Measurements from ENCODE around the gene EPAS1.
"Not testable (repeated sequence)": the region's sequence is repeated elsewhere in the genome, so short reads cannot be mapped to it uniquely, and the experiment has no call there.

The EPAS1 gene

GRCh38 chr2:46383784-46384456 lies 86.7 kb downstream of the EPAS1 start:
- DNase-seq (ENCODE audit: low read depth): no peak

- no peak for DNase-seq (ENCODE audit: low read depth)
These were observed 87.2 kb downstream of the EPAS1 start for GRCh38 chr2:46384457-46384815.

- peak; percentile 60 for DNase-seq (ENCODE audit: low read depth)
These were observed 88.8 kb downstream of the EPAS1 start for GRCh38 chr2:46385786-46386577.

DNA sequence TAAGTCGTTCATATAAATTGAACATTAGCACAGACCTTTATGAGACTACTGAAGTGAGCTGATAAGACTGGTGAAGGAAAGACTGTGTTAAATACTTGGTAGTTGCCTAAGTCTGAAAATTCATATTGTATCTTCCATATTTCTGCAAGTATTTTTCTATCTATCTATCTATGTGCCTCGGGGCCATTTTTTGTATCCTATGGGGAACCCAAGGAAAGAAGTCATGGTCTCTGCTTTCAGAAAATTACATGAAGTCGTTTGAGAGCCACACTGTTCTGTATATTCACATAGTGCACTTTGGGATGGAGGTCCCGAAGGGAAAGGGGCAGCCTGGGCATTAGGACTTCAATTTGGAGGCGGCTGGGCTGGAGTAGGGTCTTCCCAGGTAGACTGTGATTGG lies 89.6 kb downstream of the EPAS1 start:
- no peak for DNase-seq (ENCODE audit: low read depth)

DNA sequence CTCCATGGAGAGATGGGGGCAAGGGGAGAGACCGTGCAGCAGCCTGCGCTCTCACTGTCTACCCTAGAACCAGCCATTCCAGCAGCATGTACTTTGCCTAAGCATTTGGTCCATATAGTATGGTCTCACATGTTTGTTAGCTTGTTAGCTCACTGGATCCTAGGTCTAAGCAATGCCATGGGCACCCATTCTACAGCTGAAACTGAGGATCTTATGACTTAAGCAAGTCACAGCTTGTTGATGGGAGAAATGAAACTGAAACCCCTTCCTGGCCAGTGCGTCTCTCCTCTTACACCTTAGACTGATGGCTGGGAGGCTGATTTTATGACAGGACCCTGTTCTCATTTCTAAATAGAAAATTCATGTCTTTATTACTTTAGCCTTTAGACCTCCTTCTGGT lies 90.1 kb downstream of the EPAS1 start:
- no peak for DNase-seq (ENCODE audit: low read depth)

GRCh38 chr2:46387886-46388515 lies 90.8 kb downstream of the EPAS1 start:
- DNase-seq (ENCODE audit: low read depth): no peak

DNA sequence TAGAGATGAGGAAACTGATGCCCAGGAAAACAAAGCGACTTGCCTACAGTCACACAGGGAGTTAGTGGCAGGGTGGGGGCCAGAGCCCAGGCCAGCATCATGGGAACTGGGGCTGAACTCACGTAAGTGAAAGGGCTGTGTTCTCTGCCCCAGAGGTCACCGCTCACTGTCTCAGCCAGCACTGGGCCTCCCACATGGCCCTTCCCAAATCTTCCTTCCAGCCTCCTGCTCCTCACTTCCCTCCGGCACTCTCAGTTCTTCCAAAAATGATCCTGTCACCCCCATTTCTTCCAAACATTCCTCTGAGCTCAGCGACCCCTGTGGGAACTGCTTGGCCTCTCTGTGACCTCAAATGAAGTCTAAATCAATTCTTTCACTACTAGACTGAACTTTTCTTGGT lies 91.7 kb downstream of the EPAS1 start:
- no peak for DNase-seq (ENCODE audit: low read depth)

GRCh38 chr2:46389417-46389916 lies 92.3 kb downstream of the EPAS1 start:
- no peak for DNase-seq (ENCODE audit: low read depth)

- no peak for DNase-seq (ENCODE audit: low read depth)
These were observed 92.8 kb downstream of the EPAS1 start for GRCh38 chr2:46390036-46390435.

- DNase-seq (ENCODE audit: low read depth): no peak
These were observed 93.7 kb downstream of the EPAS1 start for GRCh38 chr2:46390901-46391395.

- no peak for DNase-seq (ENCODE audit: low read depth)
These were observed 95.5 kb downstream of the EPAS1 start for GRCh38 chr2:46392561-46393346.

- no peak for DNase-seq (ENCODE audit: low read depth)
These were observed 96.2 kb downstream of the EPAS1 start for GRCh38 chr2:46393347-46393820.

GRCh38 chr2:46393865-46394264 lies 96.7 kb downstream of the EPAS1 start:
- DNase-seq (ENCODE audit: low read depth): no peak

DNA sequence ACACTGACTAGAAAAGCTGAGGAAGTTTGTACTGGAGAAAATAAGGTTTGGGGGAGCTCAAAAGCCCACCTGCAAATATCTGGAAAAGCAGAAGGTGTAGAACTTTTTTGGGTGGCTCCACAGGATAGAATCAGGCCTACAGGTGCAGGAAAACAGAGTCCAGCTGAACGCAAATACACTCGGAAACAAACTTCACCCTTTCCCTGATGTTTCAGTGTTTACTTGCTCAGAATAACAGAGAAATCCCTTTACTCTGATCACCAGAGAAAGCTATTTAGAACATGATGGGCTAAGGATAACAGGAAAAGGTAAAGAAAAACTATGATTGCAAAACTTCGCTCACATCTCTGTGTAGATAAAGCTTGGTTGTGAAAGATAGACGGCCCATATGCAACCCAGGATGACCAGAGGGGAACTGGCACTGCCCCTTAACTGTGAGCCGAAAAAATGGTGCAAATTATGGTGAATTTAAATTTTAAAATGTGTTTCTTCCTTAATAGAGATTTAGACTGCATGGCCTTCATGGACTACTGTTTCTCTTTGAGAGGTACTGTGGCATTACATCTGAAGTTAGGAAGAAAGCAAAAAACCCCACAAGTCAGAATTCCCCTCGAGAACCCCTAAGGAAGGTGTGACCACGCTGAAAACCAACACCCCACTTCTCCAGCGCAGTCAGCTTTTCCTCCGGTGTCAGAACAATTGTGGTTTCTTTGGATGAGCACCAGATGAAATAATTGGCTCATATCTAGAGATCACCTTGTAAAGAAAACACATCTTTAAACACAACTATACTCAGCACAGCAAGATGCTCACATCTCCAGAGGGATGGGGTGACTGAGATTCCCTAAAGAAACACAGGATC lies 97.7 kb downstream of the EPAS1 start:
- no peak for DNase-seq (ENCODE audit: low read depth)

DNA sequence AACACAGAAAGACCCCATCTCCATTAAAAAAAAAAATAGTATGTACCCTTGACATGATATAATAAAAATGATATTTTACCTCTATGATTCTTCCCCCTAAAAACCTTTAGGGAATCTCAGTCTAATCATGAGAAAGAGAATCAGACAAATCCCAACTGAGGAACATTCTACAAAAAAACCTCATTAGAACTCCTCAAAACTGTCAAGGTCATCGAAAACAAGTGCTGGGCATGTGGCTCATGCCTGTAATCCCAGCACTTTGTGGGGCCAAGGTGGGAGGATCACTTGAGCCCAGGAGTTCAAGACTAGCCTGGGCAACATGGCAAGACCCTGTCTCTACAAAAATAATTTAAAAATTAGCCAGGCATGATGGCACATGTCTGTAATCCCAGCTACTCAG lies 98.5 kb downstream of the EPAS1 start:
- not testable (repeated sequence) for DNase-seq (ENCODE audit: low read depth)

- DNase-seq (ENCODE audit: low read depth): no peak
These were observed 102.8 kb downstream of the EPAS1 start for GRCh38 chr2:46400016-46400415.

DNA sequence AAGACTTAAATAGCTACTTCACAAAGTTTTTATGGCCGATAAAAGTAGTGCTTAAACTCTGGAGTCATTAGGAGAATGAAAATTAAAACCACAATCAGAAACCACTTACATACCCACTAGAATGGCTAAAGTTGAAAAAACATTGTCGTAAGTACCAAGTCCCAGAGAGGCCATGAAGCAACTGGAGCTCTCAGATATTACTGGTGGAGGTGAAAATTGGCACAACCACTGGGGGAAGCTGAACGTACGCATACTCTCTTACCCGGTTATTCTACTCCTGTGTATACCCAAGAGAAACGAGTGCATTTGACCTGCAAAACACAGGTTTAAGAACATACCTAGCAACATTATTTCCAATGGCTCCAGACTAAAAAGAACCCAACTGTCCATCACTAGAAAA lies 105.7 kb downstream of the EPAS1 start:
- no peak for DNase-seq (ENCODE audit: low read depth)

- DNase-seq (ENCODE audit: low read depth): no peak
These were observed 107.1 kb downstream of the EPAS1 start for GRCh38 chr2:46404181-46404759.

DNA sequence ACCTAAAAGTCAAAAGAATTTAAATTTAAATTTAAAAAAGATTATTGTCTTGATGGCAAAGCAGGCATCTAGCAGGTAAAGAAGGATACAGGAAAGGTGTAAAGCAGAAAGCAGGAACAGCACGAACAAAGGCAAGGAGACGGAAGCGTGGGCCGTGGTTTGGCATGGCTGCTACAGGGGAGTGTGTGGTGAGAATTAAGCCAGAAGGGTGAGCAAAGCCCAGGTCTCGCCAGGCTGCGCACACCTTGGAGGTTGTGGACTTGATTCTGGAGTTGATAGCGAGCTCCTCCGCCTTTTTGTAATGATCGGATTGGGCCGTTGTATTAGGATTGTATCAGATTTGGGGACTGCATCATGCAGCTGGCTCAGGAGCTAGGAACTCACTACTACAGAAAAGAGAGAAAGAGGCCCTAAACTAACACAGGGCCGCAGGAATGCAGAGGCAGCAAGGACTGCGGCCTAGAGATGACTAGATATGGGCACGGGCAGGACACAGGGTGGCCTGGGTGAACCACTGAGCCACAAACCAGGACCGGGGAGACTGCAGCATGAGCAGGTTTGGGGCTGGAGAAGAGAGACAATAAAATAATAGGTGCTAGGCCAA lies 110.7 kb downstream of the EPAS1 start:
- no peak for DNase-seq (ENCODE audit: low read depth)

DNA sequence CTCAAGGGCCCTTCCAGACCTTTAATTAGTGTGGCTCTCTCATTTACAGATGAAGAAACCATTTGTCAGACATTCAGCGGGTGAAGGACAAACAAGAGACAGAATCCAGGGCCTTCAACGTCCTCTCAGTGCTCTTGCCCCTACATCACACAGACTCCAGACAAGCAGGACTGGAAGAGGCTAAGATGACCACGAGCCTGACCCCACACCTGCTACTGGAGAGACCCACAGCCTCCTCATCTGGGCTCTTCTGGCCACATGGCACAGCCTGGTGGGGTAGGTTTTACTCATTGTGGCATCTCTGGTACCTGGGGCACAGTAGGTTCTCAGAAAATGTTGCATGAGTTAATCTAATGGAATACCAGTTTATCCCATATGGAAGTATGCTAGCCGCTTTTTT lies 112.5 kb downstream of the EPAS1 start:
- no peak for DNase-seq (ENCODE audit: low read depth)
